Neural progenitor cell (in vitro differentiated cells): ENCODE measurements around the gene HNRNPR.

Experiments used
- EZH2 ChIP-seq: fragments of 200-600 bp; sonication (generic); IDR thresholded peaks from 2 replicates; pipeline ENCODE4 v1.6.1; 2017; ENCODE audit warnings: antibody characterized with exemption, mild to moderate bottlenecking, moderate library complexity
- EZH2phosphoT487 ChIP-seq: fragments of 200-600 bp; sonication (generic); IDR thresholded peaks from 2 replicates; pipeline ENCODE4 v1.6.1; 2017; ENCODE audit warnings: antibody characterized with exemption

DNA sequence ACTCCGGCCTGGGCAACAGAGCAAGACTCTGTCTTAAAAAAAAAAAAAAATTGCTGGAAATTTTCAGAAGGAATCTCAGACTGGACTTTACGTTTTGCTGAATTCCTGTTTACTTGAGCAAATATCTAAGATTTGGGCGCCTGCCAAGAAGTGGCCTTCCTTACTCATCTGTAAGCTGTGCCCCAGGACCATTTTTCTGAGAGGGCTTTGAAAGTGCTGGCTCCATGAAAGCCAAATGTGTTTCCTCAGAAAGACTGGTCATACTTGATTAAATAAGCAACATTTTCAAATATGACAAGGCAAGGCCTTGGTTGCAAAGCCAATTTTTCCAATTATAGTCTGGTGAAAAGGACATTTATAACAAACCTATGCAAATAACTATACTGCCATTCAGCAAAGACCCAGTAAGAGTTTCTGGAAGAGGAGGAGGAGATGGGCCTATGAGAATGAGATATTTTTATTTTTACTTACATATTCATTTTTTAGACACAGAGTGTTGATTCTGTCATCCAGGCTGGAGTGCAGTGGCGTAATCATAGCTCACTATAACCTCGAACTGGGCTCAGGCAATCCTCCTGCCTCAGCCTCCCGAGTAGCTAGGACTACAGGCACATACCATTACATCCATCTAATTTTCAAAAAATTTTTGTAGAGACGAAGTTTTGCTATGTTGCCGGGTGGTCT lies 70.5 kb downstream of the HNRNPR start:
- TF ChIP-seq EZH2: no peak
- no peak for TF ChIP-seq EZH2phosphoT487
